Spinal cord (tissue), 10 donors: Measurements from ENCODE around the gene ODAD4. TPM values are rescaled to one million over a fixed set of nuclear protein-coding genes. Genes with fewer than 3 reads are reported as not detected.
A peak's percentile ranks its signal among the peaks of the same experiment; 100 is the strongest.
"Not testable (repeated sequence)": the region's sequence is repeated elsewhere in the genome, so short reads cannot be mapped to it uniquely, and the experiment has no call there.

Experiments
- DNase-seq, 6 donors: peaks; one replicate each; pipeline versions ENCODE4 v3.0.0 to v3.0.0-alpha.2; 2013 to 2015; ENCODE audit warnings: low spot score in 6 of 6, low read depth in 4 of 6
- H3K27ac ChIP-seq: one replicate; pipeline ENCODE4 v1.5.1; 2013; ENCODE audit warnings: low read depth, low read length, control low read depth
- H3K27me3 ChIP-seq: one replicate; pipeline ENCODE4 v1.6.1; 2013; ENCODE audit warnings: low read length; ENCODE audit not compliant: control insufficient read depth, insufficient read depth
- H3K36me3 ChIP-seq: one replicate; pipeline ENCODE4 v1.6.1; 2013; ENCODE audit warnings: low read length; ENCODE audit not compliant: control insufficient read depth, insufficient read depth
- H3K4me1 ChIP-seq: one replicate; pipeline ENCODE4 v1.6.1; 2013; ENCODE audit warnings: low read length; ENCODE audit not compliant: control insufficient read depth, insufficient read depth
- H3K4me3 ChIP-seq: one replicate; pipeline ENCODE4 v1.5.1; 2013; ENCODE audit warnings: low read depth, low read length, control low read depth
- H3K9me3 ChIP-seq: one replicate; pipeline ENCODE4 v1.6.1; 2013; ENCODE audit warnings: low read length; ENCODE audit not compliant: control insufficient read depth, insufficient read depth
- WGBS: methylation state at CpG from one replicate; pipeline ENCODE4 v1.1.5; 2013; ENCODE audit warnings: missing lambda C conversion rate; ENCODE audit not compliant: insufficient coverage; 5-methylcytosine and 5-hydroxymethylcytosine counted together
- polyA plus RNA-seq, 2 donors: library from polyadenylated mRNA; unstranded; fragments of 120-200 nt; gene quantifications; one replicate each; pipeline ENCODE4 v1.2.1, GENCODE V29; 2013; ENCODE audit not compliant: insufficient read length in 2 of 2
- total RNA-seq, 2 donors: library from RNA; depleted of rRNA in 1 of 2; stranded (reverse); fragments of 120-200 nt in 1 of 2; fragments of >200 nt in 1 of 2; gene quantifications; one replicate each; pipeline versions ENCODE4 v1.2.3 to v1.2.4, GENCODE V29; 2013 to 2014
- donor health status: healthy.

ODAD4 gene
- total and polyA plus RNA-seq, 4 donors: 2.0 to 8.7 (median 7.0) TPM

DNA sequence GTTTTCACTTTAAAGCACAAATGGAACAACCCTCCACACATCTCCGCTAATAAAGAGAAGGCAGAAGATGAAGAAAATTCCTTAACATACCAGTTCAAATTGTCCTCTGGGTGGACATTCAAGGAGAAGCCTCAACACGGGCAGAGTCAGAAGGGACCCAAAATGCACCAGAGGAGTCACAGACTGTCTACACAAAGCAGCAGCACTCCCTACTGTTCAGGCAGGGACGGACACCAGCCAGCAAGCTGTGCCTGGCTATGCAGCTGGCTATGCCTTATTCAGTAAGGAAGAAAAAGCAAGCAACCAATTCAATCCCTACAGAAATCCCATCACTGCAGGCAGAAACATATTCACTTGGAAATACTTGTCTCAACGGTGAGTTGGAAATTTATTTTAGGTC is 78.8 kb downstream of the ODAD4 start:
- WGBS: 73% methylated on average over 2 of the region's 4 CpGs
- H3K27ac ChIP-seq: no peak overlapping the region
- H3K27me3 ChIP-seq: no peaks in the 10 kb centered on the region

DNA sequence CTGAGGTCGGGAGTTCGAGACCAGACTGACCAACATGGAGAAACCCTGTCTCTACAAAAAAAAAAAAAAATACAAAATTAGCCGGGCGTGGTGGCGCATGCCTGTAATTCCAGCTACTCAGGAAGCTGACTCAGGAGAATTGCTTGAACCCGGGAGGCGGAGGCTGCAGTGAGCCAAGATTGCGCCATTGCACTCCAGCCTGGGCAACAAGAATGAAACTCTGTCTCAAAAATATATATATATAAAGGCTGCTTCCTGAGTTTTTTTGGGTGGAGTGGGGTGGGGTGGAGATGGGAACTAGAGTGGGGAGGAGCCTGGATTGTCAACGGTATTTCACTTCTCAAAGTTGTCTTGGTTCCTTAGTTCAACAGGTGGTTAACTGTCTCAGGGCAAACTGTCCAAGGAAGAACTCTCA is 79.9 kb downstream of the ODAD4 start:
- WGBS: 95% methylated on average over 4 of the region's 9 CpGs
- H3K36me3 ChIP-seq, H3K4me3 ChIP-seq, H3K9me3 ChIP-seq, DNase-seq, H3K27ac ChIP-seq, H3K27me3 ChIP-seq: not testable (repeated sequence)
- H3K4me1 ChIP-seq: peaks cover 24% of the 10 kb centered on the region

More for the DNA sequence above, 78.8 kb downstream of the ODAD4 start:
- DNase-seq: peak in 1 of 6 donors; percentile 28
- Histone ChIP-seq H3K4me1 (peaks cover 20% of the 10 kb centered on the region), H3K9me3 (no peaks in the 10 kb centered on the region), H3K36me3 (peaks cover 5% of the 10 kb centered on the region), H3K4me3 (no peak overlapping the region)

DNA sequence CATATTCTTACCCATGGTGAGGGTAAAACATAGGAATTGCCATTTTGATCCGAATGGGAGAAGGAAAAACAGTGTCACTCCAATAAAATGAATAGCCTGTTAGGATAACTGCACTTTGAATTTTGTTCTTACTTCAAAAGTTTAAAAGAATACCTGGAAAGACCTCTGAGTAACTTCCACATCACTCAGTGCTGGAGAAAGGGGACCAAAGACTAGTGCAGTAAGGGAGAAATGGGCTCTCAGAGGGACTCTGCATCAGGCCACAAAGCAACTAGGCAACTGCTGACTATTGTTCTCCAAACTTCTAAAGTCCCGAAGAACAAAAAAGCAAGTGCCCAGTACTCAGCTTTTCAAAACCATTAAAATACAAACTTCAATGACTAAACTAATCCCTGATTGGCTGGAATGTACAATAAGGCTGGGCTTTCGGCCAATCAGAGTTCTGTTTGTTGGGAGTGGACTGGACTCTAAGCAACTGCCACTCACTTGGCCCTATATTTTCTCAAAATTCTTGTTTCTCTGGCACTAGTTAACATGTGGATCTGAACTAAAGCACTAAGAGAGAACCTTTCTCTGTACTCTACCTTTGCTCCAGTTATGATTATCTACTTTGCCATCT is 80.6 kb downstream of the ODAD4 start:
- Histone ChIP-seq H3K36me3 (peaks cover 13% of the 10 kb centered on the region), H3K4me1 (peaks cover 28% of the 10 kb centered on the region), H3K4me3 (no peak overlapping the region), H3K27me3 (no peaks in the 10 kb centered on the region), H3K27ac (no peak overlapping the region), H3K9me3 (no peaks in the 10 kb centered on the region)
- WGBS: 100% methylated on average over 1 of the region's 3 CpGs
- DNase-seq: no peak

DNA sequence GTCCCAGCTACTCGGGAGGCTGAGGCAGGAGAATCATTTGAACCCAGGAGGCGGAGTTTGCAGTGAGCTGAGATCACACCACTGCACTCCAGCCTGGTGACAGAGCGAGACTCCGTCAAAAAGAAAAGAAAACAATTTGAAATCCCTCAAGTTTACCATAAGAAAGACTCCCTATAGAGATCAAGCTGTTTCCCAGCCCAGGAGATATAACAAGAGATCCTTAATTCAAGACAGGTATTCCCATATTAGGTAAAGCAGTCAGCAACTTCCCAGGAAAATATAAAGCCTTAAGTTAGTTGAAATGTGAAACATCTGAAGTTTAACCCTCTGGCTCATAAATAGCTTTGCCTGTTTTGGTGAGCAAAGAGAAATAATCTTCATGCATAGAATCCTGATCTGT is 81.9 kb downstream of the ODAD4 start:
- not testable (repeated sequence) for H3K27me3 ChIP-seq, H3K27ac ChIP-seq, H3K4me3 ChIP-seq, H3K9me3 ChIP-seq, DNase-seq
- H3K4me1 ChIP-seq: peaks cover 29% of the 10 kb centered on the region
- 38% methylated on average over 1 of the region's 4 CpGs for WGBS
- H3K36me3 ChIP-seq: peaks cover 15% of the 10 kb centered on the region

DNA sequence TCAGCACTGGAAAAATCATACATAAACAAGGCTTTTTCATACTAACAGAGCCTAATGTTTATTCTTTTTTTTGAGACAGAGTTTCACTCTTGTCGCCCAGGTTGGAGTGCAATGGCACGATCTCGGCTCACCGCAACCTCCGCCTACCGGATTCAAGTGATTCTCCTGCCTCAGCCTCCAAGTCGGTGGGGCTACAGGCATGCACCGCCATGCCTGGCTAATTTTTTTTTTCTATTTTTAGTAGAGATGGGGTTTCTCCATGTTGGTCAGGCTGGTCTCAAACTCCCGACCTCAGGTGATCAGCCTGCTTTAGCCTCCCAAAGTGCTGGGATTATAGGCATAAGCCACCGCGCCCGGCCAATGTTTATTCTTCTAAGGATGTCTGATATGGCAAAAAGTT is 83.3 kb downstream of the ODAD4 start:
- not testable (repeated sequence) for DNase-seq, H3K27me3 ChIP-seq, H3K4me3 ChIP-seq, H3K9me3 ChIP-seq, H3K27ac ChIP-seq
- peaks cover 15% of the 10 kb centered on the region for H3K36me3 ChIP-seq
- 97% methylated on average over 5 of the region's 12 CpGs for WGBS
- H3K4me1 ChIP-seq: peaks cover 33% of the 10 kb centered on the region

Other genes starting within 250 kb of the ODAD4 start
- gene EIF1, start 241.7 kb upstream of the ODAD4 start, total RNA-seq: 100 to 1,000 TPM; 179 to 244 TPM
- gene EIF1, start 241.7 kb upstream of the ODAD4 start, polyA plus RNA-seq: 100 to 1,000 TPM; 685 to 689 TPM
- not detected for gene GAST, start 218.3 kb upstream of the ODAD4 start, total RNA-seq
- under 1 TPM; 0.47 to 0.57 TPM for gene GAST, start 218.3 kb upstream of the ODAD4 start, polyA plus RNA-seq
- 10 to 100 TPM in 1 of 2 donors, 1 to 10 TPM in 1; 7.3 to 22.1 TPM for gene HAP1, start 196.0 kb upstream of the ODAD4 start, total RNA-seq
- gene HAP1, start 196.0 kb upstream of the ODAD4 start, polyA plus RNA-seq: 10 to 100 TPM; 44.2 to 52.8 TPM
- gene JUP, start 143.9 kb upstream of the ODAD4 start, total RNA-seq: 10 to 100 TPM; 15.8 to 56.0 TPM
- 10 to 100 TPM; 26.8 to 44.6 TPM for gene JUP, start 143.9 kb upstream of the ODAD4 start, polyA plus RNA-seq
- gene P3H4, start 118.7 kb upstream of the ODAD4 start, total RNA-seq: 10 to 100 TPM; 18.8 to 39.2 TPM
- gene P3H4, start 118.7 kb upstream of the ODAD4 start, polyA plus RNA-seq: 10 to 100 TPM; 27.6 to 35.5 TPM
- 100 to 1,000 TPM in 1 of 2 donors, 10 to 100 TPM in 1; 56.6 to 125 TPM for gene FKBP10, start 117.6 kb upstream of the ODAD4 start, total RNA-seq
- gene FKBP10, start 117.6 kb upstream of the ODAD4 start, polyA plus RNA-seq: 100 to 1,000 TPM in 1 of 2 donors, 10 to 100 TPM in 1; 74.2 to 100 TPM
- gene NT5C3B, start 94.4 kb upstream of the ODAD4 start, total RNA-seq: 10 to 100 TPM; 74.0 to 88.3 TPM
- 100 to 1,000 TPM; 123 to 151 TPM for gene NT5C3B, start 94.4 kb upstream of the ODAD4 start, polyA plus RNA-seq
- gene KLHL10, start 92.8 kb upstream of the ODAD4 start, total RNA-seq: under 1 TPM; 0.11 to 0.30 TPM
- under 1 TPM in 1 of 2 donors, not detected in 1; 0.63 TPM for gene KLHL10, start 92.8 kb upstream of the ODAD4 start, polyA plus RNA-seq
- gene KLHL11, start 65.2 kb upstream of the ODAD4 start, total RNA-seq: 10 to 100 TPM; 32.2 to 64.6 TPM
- 10 to 100 TPM; 11.1 to 14.7 TPM for gene KLHL11, start 65.2 kb upstream of the ODAD4 start, polyA plus RNA-seq
- 100 to 1,000 TPM in 1 of 2 donors, 10 to 100 TPM in 1; 96.3 to 162 TPM for gene ACLY, start 11.7 kb upstream of the ODAD4 start, total RNA-seq
- 100 to 1,000 TPM; 163 to 186 TPM for gene ACLY, start 11.7 kb upstream of the ODAD4 start, polyA plus RNA-seq
- gene CNP, start 36.2 kb downstream of the ODAD4 start, total RNA-seq: 100 to 1,000 TPM; 277 to 654 TPM
- gene CNP, start 36.2 kb downstream of the ODAD4 start, polyA plus RNA-seq: 1,000 to 10,000 TPM in 1 of 2 donors, 100 to 1,000 TPM in 1; 918 to 1,008 TPM
- 10 to 100 TPM; 87.3 to 87.6 TPM for gene DNAJC7, start 86.8 kb downstream of the ODAD4 start, total RNA-seq
- gene DNAJC7, start 86.8 kb downstream of the ODAD4 start, polyA plus RNA-seq: 100 to 1,000 TPM; 128 to 133 TPM
- gene NKIRAS2, start 89.5 kb downstream of the ODAD4 start, total RNA-seq: 10 to 100 TPM; 24.7 to 55.8 TPM
- gene NKIRAS2, start 89.5 kb downstream of the ODAD4 start, polyA plus RNA-seq: 10 to 100 TPM; 75.8 to 79.6 TPM
- gene C17orf113, start 120.0 kb downstream of the ODAD4 start, total RNA-seq: 1 to 10 TPM; 3.0 to 3.1 TPM
- gene C17orf113, start 120.0 kb downstream of the ODAD4 start, polyA plus RNA-seq: 1 to 10 TPM; 3.4 to 4.5 TPM
- gene ZNF385C, start 167.9 kb downstream of the ODAD4 start, total RNA-seq: 1 to 10 TPM in 1 of 2 donors, under 1 TPM in 1; 0.50 to 3.3 TPM
- gene ZNF385C, start 167.9 kb downstream of the ODAD4 start, polyA plus RNA-seq: 1 to 10 TPM; 4.4 to 7.3 TPM
- gene DHX58, start 182.1 kb downstream of the ODAD4 start, total RNA-seq: 10 to 100 TPM in 1 of 2 donors, 1 to 10 TPM in 1; 6.7 to 19.7 TPM
- gene DHX58, start 182.1 kb downstream of the ODAD4 start, polyA plus RNA-seq: 1 to 10 TPM; 7.6 to 10.0 TPM
- 10 to 100 TPM; 19.3 to 30.5 TPM for gene KAT2A, start 190.8 kb downstream of the ODAD4 start, total RNA-seq
- gene KAT2A, start 190.8 kb downstream of the ODAD4 start, polyA plus RNA-seq: 100 to 1,000 TPM; 103 to 120 TPM
- under 1 TPM; 0.10 to 0.11 TPM for gene HSPB9, start 192.2 kb downstream of the ODAD4 start, total RNA-seq
- gene HSPB9, start 192.2 kb downstream of the ODAD4 start, polyA plus RNA-seq: under 1 TPM; 0.30 to 0.51 TPM
- gene RAB5C, start 224.4 kb downstream of the ODAD4 start, total RNA-seq: 10 to 100 TPM; 61.0 to 95.7 TPM
- gene RAB5C, start 224.4 kb downstream of the ODAD4 start, polyA plus RNA-seq: 100 to 1,000 TPM; 187 to 189 TPM